Measurements from ENCODE around the gene ZNF579. TPM values are rescaled to one million over a fixed set of nuclear protein-coding genes. Genes with fewer than 3 reads are reported as not detected.

ZNF579 gene
- total and polyA plus RNA-seq, 10 donors: 0.72 to 10.6 (median 5.7) TPM

- DNase-seq: no peak
- peaks cover 18 to 95% (median 63%) of the 10 kb centered on the region in 6 donors for H3K4me1 ChIP-seq
- peaks cover 0 to 52% (median 15%) of the 10 kb centered on the region in 6 donors for H3K36me3 ChIP-seq
- intact Hi-C loops (cut with DNase I; ENCODE audit: low total_unique reads): no loop called here
- H3K4me3 ChIP-seq: peak overlapping the region; percentile 61 to 97 (median 74)
- H3K27me3 ChIP-seq (replicated peaks in 1 of 7): no peaks in the 10 kb centered on the region
- WGBS, 5 donors: 24 to 26% (median 24%) methylated on average over 12 of the region's 12 CpGs
- H3K9me3 ChIP-seq: no peaks in the 10 kb centered on the region
- peak in 1 of 3 donors; percentile 2 for TF ChIP-seq POLR2AphosphoS5 (IDR thresholded peaks at IDR 0.05)
- peak in 1 of 11 experiments; percentile 4 for TF ChIP-seq CTCF (IDR thresholded peaks at IDR 0.05 in 8 of 11, conservative IDR thresholded peaks at IDR 0.05 in 3 of 11)
- TF ChIP-seq POLR2A (IDR thresholded peaks at IDR 0.05): no peak
- H3K27ac ChIP-seq: peak overlapping the region; percentile 55 to 99 (median 96)
These were observed 25.8 kb upstream of the ZNF579 start for GRCh38 chr19:55606471-55606787.

- Histone ChIP-seq H3K9me3 (no peaks in the 10 kb centered on the region), H3K4me1 (peaks cover 16 to 95% (median 63%) of the 10 kb centered on the region in 6 donors), H3K27ac (peak within 1 kb of the TSS; percentile 84 to 99 (median 96)), H3K4me3 (peak within 1 kb of the TSS; percentile 61 to 97 (median 74)), H3K27me3 (replicated peaks in 1 of 7) (no peaks in the 10 kb centered on the region), H3K36me3 (peaks cover 0 to 49% (median 15%) of the 10 kb centered on the region in 6 donors)
- intact Hi-C loops (cut with DNase I; ENCODE audit: low total_unique reads): no loop called here
- 0 to 2% (median 1%) methylated on average over 18 to 44 of the region's 44 CpGs for WGBS, 5 donors
- TF ChIP-seq CTCF (IDR thresholded peaks at IDR 0.05 in 8 of 11, conservative IDR thresholded peaks at IDR 0.05 in 3 of 11) (peak; percentile 43 to 75 (median 68)), POLR2A (IDR thresholded peaks at IDR 0.05) (no peak), POLR2AphosphoS5 (IDR thresholded peaks at IDR 0.05) (peak in 1 of 3 donors; percentile 38)
- peak; percentile 89 for DNase-seq
These were observed 25.2 kb upstream of the ZNF579 start, which contains the start of gene ZNF865 for GRCh38 chr19:55605637-55606470. Gene ZNF865, plus strand, starts transcription at chr19:55605647. Its CDS starts 7,972 bp downstream, at chr19:55613619.

- Histone ChIP-seq H3K4me1 (peaks cover 15 to 93% (median 62%) of the 10 kb centered on the region in 6 donors), H3K4me3 (peak overlapping the region; percentile 61 to 97 (median 74)), H3K27ac (peak overlapping the region; percentile 84 to 99 (median 96)), H3K27me3 (replicated peaks in 1 of 7) (no peaks in the 10 kb centered on the region), H3K36me3 (peaks cover 0 to 42% (median 13%) of the 10 kb centered on the region in 6 donors), H3K9me3 (no peaks in the 10 kb centered on the region)
- peak; percentile 99 for DNase-seq
- TF ChIP-seq POLR2AphosphoS5 (IDR thresholded peaks at IDR 0.05) (peak; percentile 84 to 92 (median 89)), CTCF (IDR thresholded peaks at IDR 0.05 in 8 of 11, conservative IDR thresholded peaks at IDR 0.05 in 3 of 11) (no peak), POLR2A (IDR thresholded peaks at IDR 0.05) (no peak)
- intact Hi-C loops (cut with DNase I; ENCODE audit: low total_unique reads): no loop called here
- WGBS, 5 donors: 0 to 5% (median 0%) methylated on average over 16 to 43 of the region's 43 CpGs
These were observed 24.6 kb upstream of the ZNF579 start for GRCh38 chr19:55605207-55605636.
